ENCODE measurements around the gene MYL10. TPM values are rescaled to one million over a fixed set of nuclear protein-coding genes. Genes with fewer than 3 reads are reported as not detected.
A peak's percentile ranks its signal among the peaks of the same experiment; 100 is the strongest.

MYL10 gene
- total and polyA plus RNA-seq, 2 experiments from 2014 or later = 1.3 TPM; not detected in 1

DNA sequence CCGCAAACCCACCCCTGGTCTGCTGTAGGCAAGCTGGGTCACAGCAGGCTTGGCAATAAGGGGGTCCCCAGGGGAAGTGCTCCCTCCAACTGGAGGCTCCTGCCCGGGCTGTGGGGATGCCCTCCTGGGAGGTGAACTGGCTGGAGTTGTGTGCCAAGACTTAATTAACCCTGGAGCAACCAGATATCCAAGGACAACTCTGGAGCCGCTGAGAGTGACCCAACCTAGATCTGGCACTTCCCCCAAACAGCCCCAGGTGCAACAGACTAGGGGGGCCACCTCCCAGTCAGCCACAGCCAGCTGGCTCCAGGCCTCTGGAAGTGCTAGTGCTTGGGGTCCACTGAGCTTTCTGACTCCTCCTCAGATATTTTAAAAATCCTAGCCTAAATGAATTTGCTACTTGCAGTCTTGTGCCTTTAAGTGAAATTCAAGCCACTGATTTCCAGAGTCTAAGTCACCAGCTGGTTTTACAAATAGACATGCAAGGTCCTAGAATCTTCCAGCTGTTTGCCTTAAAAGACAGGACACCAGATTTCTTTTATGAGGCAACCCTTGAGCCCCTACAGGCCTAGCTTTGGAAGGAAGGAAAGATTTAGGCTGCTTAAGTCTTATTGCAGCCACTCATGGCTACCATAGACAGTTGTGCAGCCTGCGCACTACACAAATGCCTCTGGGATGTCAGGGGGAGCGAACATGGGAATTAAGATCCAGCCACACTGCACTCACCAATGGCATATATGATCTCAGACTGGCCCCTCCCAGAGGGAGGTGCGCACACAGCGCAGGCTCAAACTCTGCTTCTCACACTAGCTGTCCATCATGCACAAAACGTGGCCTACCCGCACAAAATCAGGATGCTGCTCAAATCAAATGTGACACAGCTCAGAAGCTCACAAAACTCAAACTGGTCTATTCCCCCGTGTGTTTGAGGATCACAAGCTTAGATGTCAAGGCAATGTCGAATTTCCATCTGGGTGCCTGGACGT, 42.6 kb upstream of the MYL10 start:
- 0 out of 2 replicates have a peak, but pooled peaks cover 2% of the 10 kb centered on the region for H3K4me1 ChIP-seq (ENCODE audit: insufficient read depth)
- H3K79me2 ChIP-seq (replicated peaks; ENCODE audit: insufficient read depth) = no peaks in the 10 kb centered on the region
- peaks cover 9% of the 10 kb centered on the region; the same call in 2 of the 3 replicates for H3K9me3 Mint-ChIP-seq
- H3K9me2 ChIP-seq (ENCODE audit: insufficient read depth) = no peaks in the 10 kb centered on the region
- no peaks in the 10 kb centered on the region for H4K20me1 ChIP-seq (replicated peaks; ENCODE audit: insufficient read depth)
- no peak overlapping the region for H3K4me3 Mint-ChIP-seq
- H3K27me3 ChIP-seq (ENCODE audit: insufficient read depth) = no peaks in the 10 kb centered on the region
- H3K36me3 Mint-ChIP-seq (ENCODE audit: low read depth) = no peaks in the 10 kb centered on the region
- peak overlapping the region; percentile 63 for H2AFZ ChIP-seq
- no peaks in the 10 kb centered on the region for H3K36me3 ChIP-seq (ENCODE audit: insufficient read depth)
- DNase-seq (ENCODE audit: low spot score) (no peak), ATAC-seq (no peak)
- no peak overlapping the region for H3K27ac Mint-ChIP-seq
- H3K27ac ChIP-seq (ENCODE audit: low read depth) = no peak overlapping the region
- H3K4me2 ChIP-seq = no peak overlapping the region
- TF ChIP-seq NANOG (IDR thresholded peaks at IDR 0.05; ENCODE audit: borderline replicate concordance) = no peak
- no peak for TF ChIP-seq EZH2 (IDR thresholded peaks at IDR 0.05; ENCODE audit: low read depth, unreplicated experiment)
- no peak for TF ChIP-seq ZNF114 (CRISPR knock-in tag; IDR thresholded peaks at IDR 0.05)
- TF ChIP-seq ETS1 (IDR thresholded peaks at IDR 0.05) = no peak
- peaks cover 2% of the 10 kb centered on the region; the same call in 1 of the 3 replicates for H3K4me1 Mint-ChIP-seq
- H3F3A ChIP-seq (replicated peaks; ENCODE audit: low read depth) = no peaks in the 10 kb centered on the region
- H3K4me3 ChIP-seq = no peak overlapping the region
- H3K27me3 Mint-ChIP-seq (ENCODE audit: insufficient read depth, low read depth, poor library complexity) = peaks cover 9% of the 10 kb centered on the region

DNA sequence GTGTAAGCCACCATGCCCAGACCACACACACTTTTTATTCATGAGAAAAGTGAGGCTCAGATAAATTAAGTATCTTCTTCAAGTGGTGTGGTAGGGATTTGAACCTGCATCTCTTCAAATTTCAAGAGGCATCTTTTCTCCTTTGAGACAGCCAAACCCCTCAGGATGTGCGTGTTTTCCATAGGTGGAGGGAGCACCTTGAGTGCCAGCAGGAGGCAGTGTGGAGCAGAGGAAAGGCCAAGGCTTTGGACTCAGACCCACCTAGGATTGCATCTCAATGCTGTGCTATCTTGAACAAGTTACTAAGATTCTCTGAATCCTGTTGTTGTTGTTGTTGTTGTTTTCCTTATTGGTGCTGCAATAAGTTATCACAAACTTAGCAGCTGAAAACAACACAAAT, 40.2 kb upstream of the MYL10 start:
- H3K27me3 Mint-ChIP-seq (ENCODE audit: insufficient read depth, low read depth, poor library complexity) = peaks cover 11% of the 10 kb centered on the region
- H3K4me3 Mint-ChIP-seq = no peak overlapping the region
- peaks cover 10% of the 10 kb centered on the region for H3K9me3 Mint-ChIP-seq
- ATAC-seq = no peak
- peaks cover 11% of the 10 kb centered on the region for H3K4me1 ChIP-seq (ENCODE audit: insufficient read depth)
- no peak overlapping the region for H3K4me2 ChIP-seq
- no peak overlapping the region for H3K27ac Mint-ChIP-seq
- H3K36me3 ChIP-seq (ENCODE audit: insufficient read depth) = no peaks in the 10 kb centered on the region
- no peak overlapping the region for H3K4me3 ChIP-seq
- no peaks in the 10 kb centered on the region for H3K36me3 Mint-ChIP-seq (ENCODE audit: low read depth)
- H3K79me2 ChIP-seq (replicated peaks; ENCODE audit: insufficient read depth) = no peaks in the 10 kb centered on the region
- TF ChIP-seq ZNF331 (CRISPR knock-in tag; IDR thresholded peaks at IDR 0.05; ENCODE audit: low read depth) = no peak
- no peak for TF ChIP-seq CREB1 (CRISPR knock-in tag; IDR thresholded peaks at IDR 0.05; ENCODE audit: low read depth)
- TF ChIP-seq CTCF (conservative IDR thresholded peaks at IDR 0.05; ENCODE audit: low read depth in 2 of 2) = peak; percentile 74 to 79
- H3K9me2 ChIP-seq (ENCODE audit: insufficient read depth) = no peaks in the 10 kb centered on the region
- H3K27ac ChIP-seq (ENCODE audit: low read depth) = no peak overlapping the region
- no peaks in the 10 kb centered on the region for H3F3A ChIP-seq (replicated peaks; ENCODE audit: low read depth)
- peaks cover 11% of the 10 kb centered on the region for H3K4me1 Mint-ChIP-seq
- no peak overlapping the region for H2AFZ ChIP-seq
- no peaks in the 10 kb centered on the region for H4K20me1 ChIP-seq (replicated peaks; ENCODE audit: insufficient read depth)
- no peaks in the 10 kb centered on the region for H3K27me3 ChIP-seq (ENCODE audit: insufficient read depth)
- peak; percentile 51 for DNase-seq (ENCODE audit: low spot score)

Measured in GM23338 (cell line).